ENCODE results near the gene DTHD1. TPM values are rescaled to one million over a fixed set of nuclear protein-coding genes. Genes with fewer than 3 reads are reported as not detected.

The DTHD1 gene
- polyA plus RNA-seq, 1 donor (not counting 4 experiments of a cell fraction or from before 2014, with no cell fraction given): not detected

DNA sequence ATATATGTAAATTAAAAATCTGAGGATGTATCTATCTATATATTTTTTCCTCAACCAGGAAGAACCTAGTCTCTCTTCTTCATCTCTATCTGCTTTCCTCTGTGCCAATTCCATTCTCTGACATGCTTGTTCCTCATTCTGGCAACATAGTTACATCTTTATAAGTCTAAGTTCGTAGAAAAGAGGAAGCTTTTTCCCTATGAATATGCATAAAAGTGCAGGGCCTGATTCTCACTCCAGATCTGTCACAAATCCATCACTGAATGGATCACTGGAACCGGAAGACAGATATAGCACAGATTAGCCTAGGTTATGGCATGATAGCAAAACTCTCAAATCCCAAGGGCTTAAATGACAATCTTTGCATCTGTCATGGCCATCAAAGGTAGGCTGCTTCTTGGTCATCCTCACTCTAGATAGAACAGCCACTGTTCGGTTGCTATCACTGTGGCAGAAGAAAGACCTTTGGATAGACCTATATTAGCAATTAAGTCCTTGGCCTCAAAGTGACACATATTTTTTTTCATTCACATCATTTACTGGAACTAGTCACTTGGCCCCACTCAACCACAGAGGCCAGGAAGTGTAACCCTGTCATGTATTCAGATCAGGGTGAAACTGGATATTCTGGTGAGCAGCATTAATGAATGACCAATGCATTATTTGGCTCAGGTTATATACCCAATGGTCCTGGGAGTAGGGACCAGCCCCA is 22.2 kb downstream of the DTHD1 start:
- dilution Hi-C loops (cut with MboI; ENCODE audit: extremely low pct_ligation_motif_present, low sequenced_read_pairs): no loop called here
- no peaks in the 10 kb centered on the region for H3K36me3 ChIP-seq (ENCODE audit: control insufficient read depth in 2 of 2, extremely low read depth in 1 of 2, insufficient read depth in 2 of 2, low read length in 2 of 2)
- H2AFZ ChIP-seq (ENCODE audit: control insufficient read depth, low read length): no peak overlapping the region
- DNase-seq (ENCODE audit: low read depth, low spot score): no peak
- H3K9ac ChIP-seq (ENCODE audit: control insufficient read depth, extremely low read depth, insufficient read depth, low read length): no peak overlapping the region
- H3K4me2 ChIP-seq (ENCODE audit: control insufficient read depth, extremely low read depth, insufficient read depth, low read depth, low read length): no peak overlapping the region
- no peaks in the 10 kb centered on the region for H3K4me1 ChIP-seq (ENCODE audit: control insufficient read depth, extremely low read depth, insufficient read depth, low read length)
- TF ChIP-seq EZH2 (IDR thresholded peaks at IDR 0.05; ENCODE audit: low read length): no peak
- TF ChIP-seq, protein P1, sequence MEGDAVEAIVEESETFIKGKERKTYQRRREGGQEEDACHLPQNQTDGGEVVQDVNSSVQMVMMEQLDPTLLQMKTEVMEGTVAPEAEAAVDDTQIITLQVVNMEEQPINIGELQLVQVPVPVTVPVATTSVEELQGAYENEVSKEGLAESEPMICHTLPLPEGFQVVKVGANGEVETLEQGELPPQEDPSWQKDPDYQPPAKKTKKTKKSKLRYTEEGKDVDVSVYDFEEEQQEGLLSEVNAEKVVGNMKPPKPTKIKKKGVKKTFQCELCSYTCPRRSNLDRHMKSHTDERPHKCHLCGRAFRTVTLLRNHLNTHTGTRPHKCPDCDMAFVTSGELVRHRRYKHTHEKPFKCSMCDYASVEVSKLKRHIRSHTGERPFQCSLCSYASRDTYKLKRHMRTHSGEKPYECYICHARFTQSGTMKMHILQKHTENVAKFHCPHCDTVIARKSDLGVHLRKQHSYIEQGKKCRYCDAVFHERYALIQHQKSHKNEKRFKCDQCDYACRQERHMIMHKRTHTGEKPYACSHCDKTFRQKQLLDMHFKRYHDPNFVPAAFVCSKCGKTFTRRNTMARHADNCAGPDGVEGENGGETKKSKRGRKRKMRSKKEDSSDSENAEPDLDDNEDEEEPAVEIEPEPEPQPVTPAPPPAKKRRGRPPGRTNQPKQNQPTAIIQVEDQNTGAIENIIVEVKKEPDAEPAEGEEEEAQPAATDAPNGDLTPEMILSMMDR (optimal IDR thresholded peaks at IDR 0.05 in 1 of 3, IDR thresholded peaks at IDR 0.05 in 1 of 3, conservative IDR thresholded peaks at IDR 0.05 in 1 of 3; ENCODE audit: extremely low read depth in 1 of 3, insufficient read depth in 2 of 3, low read length in 3 of 3): no peak
- no peaks in the 10 kb centered on the region for H3K9me1 ChIP-seq (ENCODE audit: control insufficient read depth, extremely low read depth, insufficient read depth, low read length)
- no peak for FAIRE-seq
- H3K9me3 ChIP-seq (ENCODE audit: control insufficient read depth, low read depth, low read length): no peaks in the 10 kb centered on the region
- no peak overlapping the region for H3K27ac ChIP-seq (ENCODE audit: control insufficient read depth, insufficient read depth, low read length)
- H3K27me3 ChIP-seq (ENCODE audit: control insufficient read depth, extremely low read depth, insufficient read depth, low read length): no peaks in the 10 kb centered on the region
- no peaks in the 10 kb centered on the region for H4K20me1 ChIP-seq (ENCODE audit: control insufficient read depth, extremely low read depth, insufficient read depth, low read length)
- no peaks in the 10 kb centered on the region for H3K79me2 ChIP-seq (ENCODE audit: control insufficient read depth, insufficient read depth, low read length)
- no peak overlapping the region for H3K4me3 ChIP-seq (ENCODE audit: control insufficient read depth in 2 of 3, extremely low read depth in 1 of 3, insufficient read depth in 2 of 3, low read depth in 1 of 3, low read length in 3 of 3)

DNA sequence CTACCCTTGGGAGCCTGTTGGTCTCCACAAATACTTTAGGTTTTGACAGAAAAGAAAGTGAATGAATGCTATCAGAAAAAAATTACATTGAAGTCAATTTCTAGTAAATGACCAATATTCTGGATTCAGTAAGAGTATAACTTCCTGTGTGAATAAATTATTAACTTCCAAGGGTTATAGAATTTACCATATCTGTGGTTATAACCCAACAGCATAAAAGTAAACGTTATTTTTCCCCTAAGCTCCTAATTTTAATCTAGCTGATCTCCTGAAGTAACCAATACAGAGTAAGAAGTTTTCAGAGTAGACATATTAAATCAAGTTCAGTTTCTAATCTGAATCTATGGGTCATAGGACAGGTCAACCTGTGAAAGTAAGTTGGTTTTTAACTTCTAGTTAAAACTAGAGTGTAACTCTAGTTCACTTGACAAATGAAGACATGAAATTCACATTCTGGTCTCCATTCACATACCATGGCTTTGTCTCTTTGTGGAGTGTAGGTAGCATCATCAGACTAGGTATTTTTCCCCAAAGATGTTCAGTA is 22.8 kb downstream of the DTHD1 start:
- H3K4me1 ChIP-seq (ENCODE audit: control insufficient read depth, extremely low read depth, insufficient read depth, low read length): no peaks in the 10 kb centered on the region
- H3K27me3 ChIP-seq (ENCODE audit: control insufficient read depth, extremely low read depth, insufficient read depth, low read length): no peaks in the 10 kb centered on the region
- H3K27ac ChIP-seq (ENCODE audit: control insufficient read depth, insufficient read depth, low read length): no peak overlapping the region
- FAIRE-seq: no peak
- no peaks in the 10 kb centered on the region for H3K9me1 ChIP-seq (ENCODE audit: control insufficient read depth, extremely low read depth, insufficient read depth, low read length)
- TF ChIP-seq, protein P1 (optimal IDR thresholded peaks at IDR 0.05 in 1 of 3, IDR thresholded peaks at IDR 0.05 in 1 of 3, conservative IDR thresholded peaks at IDR 0.05 in 1 of 3; ENCODE audit: extremely low read depth in 1 of 3, insufficient read depth in 2 of 3, low read length in 3 of 3): no peak
- TF ChIP-seq EZH2 (IDR thresholded peaks at IDR 0.05; ENCODE audit: low read length): no peak
- dilution Hi-C loops (cut with MboI; ENCODE audit: extremely low pct_ligation_motif_present, low sequenced_read_pairs): no loop called here
- H3K4me3 ChIP-seq (ENCODE audit: control insufficient read depth in 2 of 3, extremely low read depth in 1 of 3, insufficient read depth in 2 of 3, low read depth in 1 of 3, low read length in 3 of 3): no peak overlapping the region
- H3K79me2 ChIP-seq (ENCODE audit: control insufficient read depth, insufficient read depth, low read length): no peaks in the 10 kb centered on the region
- H3K9ac ChIP-seq (ENCODE audit: control insufficient read depth, extremely low read depth, insufficient read depth, low read length): no peak overlapping the region
- H4K20me1 ChIP-seq (ENCODE audit: control insufficient read depth, extremely low read depth, insufficient read depth, low read length): no peaks in the 10 kb centered on the region
- DNase-seq (ENCODE audit: low read depth, low spot score): no peak
- no peaks in the 10 kb centered on the region for H3K36me3 ChIP-seq (ENCODE audit: control insufficient read depth in 2 of 2, extremely low read depth in 1 of 2, insufficient read depth in 2 of 2, low read length in 2 of 2)
- H3K4me2 ChIP-seq (ENCODE audit: control insufficient read depth, extremely low read depth, insufficient read depth, low read depth, low read length): no peak overlapping the region
- no peaks in the 10 kb centered on the region for H3K9me3 ChIP-seq (ENCODE audit: control insufficient read depth, low read depth, low read length)
- no peak overlapping the region for H2AFZ ChIP-seq (ENCODE audit: control insufficient read depth, low read length)

Measured in keratinocyte (primary cell).